ENCODE measurements around the gene USPL1. TPM values are rescaled to one million over a fixed set of nuclear protein-coding genes. Genes with fewer than 3 reads are reported as not detected.
"Not testable (repeated sequence)": the region's sequence is repeated elsewhere in the genome, so short reads cannot be mapped to it uniquely, and the experiment has no call there.

USPL1 gene
- total RNA-seq, 1 donor = 11.8 TPM

GRCh38 chr13:30615481-30615865, 2.2 kb upstream of the USPL1 start:
- no peak for DNase-seq (ENCODE audit: low read depth in 2 of 3, low spot score in 2 of 3)

GRCh38 chr13:30615866-30616541, 1.7 kb upstream of the USPL1 start:
- DNase-seq (ENCODE audit: low read depth in 2 of 3, low spot score in 2 of 3) = peak in 2 of 3 donors; percentile 35 to 59

- peak in 2 of 3 donors; percentile 83 to 93 for DNase-seq (ENCODE audit: low read depth in 2 of 3, low spot score in 2 of 3)
These were observed 799 bp upstream of the USPL1 start for GRCh38 chr13:30616927-30617314.

DNA sequence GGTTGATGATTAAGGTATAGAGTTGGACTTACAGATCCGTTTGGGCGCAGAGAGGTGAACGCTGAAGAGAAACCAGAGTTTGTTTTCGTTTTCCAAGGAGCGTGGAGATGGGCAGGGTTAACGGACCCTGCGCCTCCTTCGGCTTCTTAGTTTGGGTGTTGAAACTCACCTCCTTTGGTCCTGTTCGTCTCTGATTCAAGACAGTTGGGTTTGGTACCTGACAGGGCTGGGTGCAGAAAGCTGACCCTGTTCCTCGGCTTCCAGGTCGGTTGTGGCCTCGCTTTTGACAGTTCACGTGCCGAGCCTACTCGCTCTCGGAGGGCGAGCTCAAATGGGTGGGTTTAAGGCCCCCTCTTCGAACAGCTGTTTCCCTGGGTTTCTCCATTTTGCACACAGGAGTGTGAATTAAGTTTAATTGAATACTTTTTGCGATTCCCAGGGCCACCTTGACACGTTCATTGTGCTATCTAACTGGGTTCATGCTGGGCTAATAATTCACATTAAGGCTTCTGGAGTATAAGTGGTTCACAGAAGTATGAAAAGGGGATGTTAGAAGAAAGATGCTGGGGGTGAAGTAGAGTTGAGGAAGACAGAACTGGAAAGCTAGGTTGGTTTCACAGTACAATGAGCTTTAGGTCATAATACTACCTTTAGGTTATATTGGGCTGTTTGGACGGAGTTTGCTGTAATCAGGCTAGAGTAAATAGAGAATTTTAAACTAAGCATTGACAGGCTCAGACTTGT, 638 bp downstream of the USPL1 start:
- DNase-seq (ENCODE audit: low read depth in 2 of 3, low spot score in 2 of 3) = peak in 2 of 3 donors; percentile 39 to 58

DNA sequence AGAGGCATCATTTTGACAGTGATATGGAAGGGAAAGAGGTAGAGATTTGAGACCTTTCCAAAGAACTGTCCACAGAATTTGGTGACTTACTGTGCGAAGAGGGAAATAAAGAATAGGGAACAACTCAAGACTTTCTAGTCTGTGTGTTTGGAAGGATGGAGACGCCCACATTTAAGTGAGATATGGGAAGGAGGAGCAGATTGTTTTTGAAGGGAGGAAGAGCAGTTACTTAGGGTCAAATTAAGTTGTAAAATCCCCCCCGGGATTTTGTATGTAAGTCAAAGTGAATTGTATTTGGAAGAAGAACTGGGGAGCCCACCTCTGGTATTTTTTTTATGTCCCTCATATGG, 1.2 kb downstream of the USPL1 start:
- DNase-seq (ENCODE audit: low read depth in 2 of 3, low spot score in 2 of 3) = no peak

- no peak for DNase-seq (ENCODE audit: low read depth in 2 of 3, low spot score in 2 of 3)
These were observed 2.0 kb downstream of the USPL1 start for GRCh38 chr13:30619731-30620130.

GRCh38 chr13:30620941-30621340, 3.2 kb downstream of the USPL1 start:
- no peak for DNase-seq (ENCODE audit: low read depth in 2 of 3, low spot score in 2 of 3)

GRCh38 chr13:30622551-30622950, 4.8 kb downstream of the USPL1 start:
- no peak for DNase-seq (ENCODE audit: low read depth in 2 of 3, low spot score in 2 of 3)

DNA sequence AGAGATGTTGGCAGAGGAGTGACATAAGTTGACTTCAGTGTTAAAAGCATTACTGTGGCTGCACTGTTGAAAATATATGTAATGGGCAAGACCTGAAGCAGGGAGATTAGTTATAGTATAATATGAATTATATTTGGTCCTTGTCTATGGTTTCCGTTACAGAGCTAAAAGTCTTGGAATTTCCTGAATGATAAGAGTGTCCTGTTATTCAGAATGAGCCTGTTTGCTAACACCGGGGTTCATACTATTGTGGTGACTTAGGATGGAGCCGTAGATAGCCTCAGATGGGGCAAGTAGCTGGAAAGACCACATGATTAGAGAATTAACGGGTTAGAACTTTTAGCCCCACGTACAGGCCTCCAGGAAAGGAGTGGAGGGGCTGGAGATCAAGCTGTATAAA, 5.7 kb downstream of the USPL1 start:
- DNase-seq (ENCODE audit: low read depth in 2 of 3, low spot score in 2 of 3) = no peak

- DNase-seq (ENCODE audit: low read depth in 2 of 3, low spot score in 2 of 3) = no peak
These were observed 6.9 kb downstream of the USPL1 start for GRCh38 chr13:30624630-30625029.

GRCh38 chr13:30629527-30629926, 11.8 kb downstream of the USPL1 start:
- no peak for DNase-seq (ENCODE audit: low read depth in 2 of 3, low spot score in 2 of 3)

DNA sequence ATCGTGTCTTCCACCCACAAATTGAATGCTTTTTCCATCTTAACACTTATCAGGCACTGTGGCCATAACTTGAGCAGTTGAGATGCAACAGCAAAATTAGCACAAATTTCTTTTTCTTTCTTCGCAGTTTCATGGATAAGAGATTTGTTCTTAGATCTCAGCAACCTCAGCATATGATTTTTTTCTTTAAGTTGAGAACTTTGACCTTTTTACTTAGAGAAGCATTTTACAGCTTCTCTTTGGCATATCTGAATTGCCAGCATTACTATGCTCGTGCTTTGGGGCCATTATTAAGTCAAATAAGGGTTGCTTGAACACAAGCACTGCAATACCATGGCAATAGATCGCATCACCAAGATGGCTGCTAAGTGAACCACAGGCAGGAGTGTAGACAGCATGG, 16.1 kb downstream of the USPL1 start:
- DNase-seq (ENCODE audit: low read depth in 2 of 3, low spot score in 2 of 3) = no peak

DNA sequence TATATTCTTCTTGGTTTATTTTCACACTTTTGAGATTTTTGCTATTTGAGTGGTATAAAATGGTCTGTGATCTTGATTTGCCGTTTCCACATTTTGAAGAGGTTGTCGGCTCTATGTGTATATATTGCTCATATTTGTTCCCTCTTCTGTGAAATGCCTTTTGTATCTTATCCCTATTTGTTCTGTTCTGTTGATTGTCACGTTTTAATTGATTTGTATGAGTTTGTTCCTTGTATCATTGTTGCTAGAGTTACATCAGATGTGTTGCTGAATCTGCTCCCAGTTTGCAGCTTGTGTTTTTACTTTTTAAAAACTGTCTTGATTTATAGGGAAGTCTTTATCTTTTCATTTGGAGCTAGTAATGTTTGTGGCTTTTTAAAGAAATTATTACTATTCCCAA, 17.1 kb downstream of the USPL1 start:
- no peak for DNase-seq (ENCODE audit: low read depth in 2 of 3, low spot score in 2 of 3)

DNA sequence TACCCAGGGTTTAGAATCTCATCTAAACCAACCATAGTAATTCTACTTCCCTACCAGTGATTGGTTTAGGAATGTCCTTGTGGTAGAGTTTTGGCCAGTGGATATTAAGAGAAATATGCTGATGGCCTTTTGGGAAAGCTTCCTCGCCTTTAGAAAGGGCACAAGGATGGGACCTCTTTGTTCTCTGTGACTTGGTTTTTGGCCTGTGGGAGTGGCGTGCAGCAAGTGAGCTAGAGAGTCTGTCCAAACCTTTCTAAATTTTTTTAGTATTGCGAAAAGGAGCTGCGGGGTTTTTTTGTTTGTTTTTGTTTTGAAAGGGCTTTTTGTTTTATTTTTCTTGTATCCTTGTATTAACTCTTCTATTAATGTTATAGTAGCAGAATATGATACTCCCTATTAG, 20.6 kb downstream of the USPL1 start:
- DNase-seq (ENCODE audit: low read depth in 2 of 3, low spot score in 2 of 3) = no peak

DNA sequence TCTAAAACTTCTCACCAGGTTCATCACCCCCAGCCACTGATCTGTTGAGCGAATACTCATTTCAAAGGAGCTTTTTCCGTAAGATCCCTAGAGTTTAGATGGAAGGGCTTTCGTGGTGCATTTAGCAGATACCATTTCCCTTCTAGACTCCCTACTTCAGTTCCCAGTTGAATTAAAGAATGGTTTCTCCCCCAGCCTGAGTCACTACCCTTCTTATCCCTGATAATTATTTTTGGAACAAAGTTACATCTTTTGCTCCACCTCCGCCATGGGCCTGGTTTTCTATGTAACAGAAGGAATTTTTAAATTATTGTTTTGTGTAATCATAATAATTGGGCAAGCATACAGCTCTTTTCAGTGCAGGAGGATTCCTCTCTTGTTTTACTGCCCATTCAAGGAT, 22.0 kb downstream of the USPL1 start:
- DNase-seq (ENCODE audit: low read depth in 2 of 3, low spot score in 2 of 3) = no peak

GRCh38 chr13:30641173-30641572, 23.5 kb downstream of the USPL1 start:
- not testable (repeated sequence) for DNase-seq (ENCODE audit: low read depth in 2 of 3, low spot score in 2 of 3)

DNA sequence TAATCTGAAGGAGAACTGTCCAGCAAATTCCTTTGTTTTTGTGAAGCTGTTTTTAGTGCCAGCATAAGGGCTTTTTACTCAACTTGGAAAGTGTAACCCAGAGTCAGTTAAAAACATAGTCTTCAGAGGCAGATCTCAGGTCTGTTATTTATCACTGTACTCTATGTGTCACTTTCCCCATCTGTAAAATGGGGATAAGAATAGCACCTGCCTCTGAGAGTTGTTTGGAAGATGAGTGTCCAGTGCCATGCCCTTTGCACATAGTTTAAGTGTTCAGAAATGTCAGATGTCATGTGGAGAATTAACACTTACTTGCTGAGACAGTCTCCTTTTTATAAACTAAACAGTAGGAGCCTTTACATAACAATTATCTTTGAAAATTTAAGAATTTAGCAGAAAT, 27.9 kb downstream of the USPL1 start:
- no peak for DNase-seq (ENCODE audit: low read depth in 2 of 3, low spot score in 2 of 3)

- no peak for DNase-seq (ENCODE audit: low read depth in 2 of 3, low spot score in 2 of 3)
These were observed 29.7 kb downstream of the USPL1 start for GRCh38 chr13:30647420-30647819.

GRCh38 chr13:30647824-30648521, 30.3 kb downstream of the USPL1 start:
- no peak for DNase-seq (ENCODE audit: low read depth in 2 of 3, low spot score in 2 of 3)

GRCh38 chr13:30648522-30649012, 30.8 kb downstream of the USPL1 start:
- DNase-seq (ENCODE audit: low read depth in 2 of 3, low spot score in 2 of 3) = no peak

GRCh38 chr13:30651648-30652047, 33.9 kb downstream of the USPL1 start:
- DNase-seq (ENCODE audit: low read depth in 2 of 3, low spot score in 2 of 3) = not testable (repeated sequence)

Data from hematopoietic multipotent progenitor cell (in vitro differentiated cells).